Measurements from ENCODE around the gene CABLES2.

CABLES2 gene

DNA sequence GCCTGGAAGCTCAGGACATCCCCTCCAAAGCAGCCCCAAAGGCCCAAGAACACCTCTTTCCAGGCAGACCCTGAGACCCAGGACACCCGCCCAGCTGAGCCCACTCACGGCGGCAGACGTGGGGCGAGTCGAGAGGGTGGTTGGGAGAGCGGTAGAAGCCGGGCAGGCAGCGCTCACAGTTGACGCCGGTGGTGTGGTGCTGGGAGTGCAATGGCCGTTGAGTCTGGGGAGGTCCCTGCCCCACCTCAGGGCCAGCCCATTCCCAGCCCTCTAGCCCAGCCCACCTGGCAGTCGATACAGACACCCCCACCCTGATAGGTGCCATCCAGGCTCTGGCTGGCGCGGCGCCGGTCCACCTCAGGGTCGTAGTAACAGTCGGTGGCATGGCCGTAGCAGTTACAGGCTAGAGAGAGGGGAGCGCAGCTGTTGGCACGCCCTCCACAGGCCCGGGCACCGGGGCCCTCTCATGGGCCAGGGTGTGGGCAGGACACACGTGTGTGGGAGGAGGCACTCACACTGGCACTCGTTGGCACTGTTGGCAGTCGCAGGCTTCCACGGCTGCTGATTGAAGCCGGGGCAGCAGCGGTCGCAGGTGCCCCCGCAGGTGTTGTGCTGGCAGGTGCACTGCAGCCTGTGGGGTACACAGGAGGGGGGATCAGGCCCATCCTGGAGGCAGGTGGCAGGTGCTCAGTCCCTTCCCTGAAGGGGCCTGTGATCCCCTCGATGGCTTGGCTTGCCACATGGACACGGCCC is 60.5 kb downstream of the CABLES2 start:
- DNase-seq (ENCODE audit: low spot score) = no peak

DNA sequence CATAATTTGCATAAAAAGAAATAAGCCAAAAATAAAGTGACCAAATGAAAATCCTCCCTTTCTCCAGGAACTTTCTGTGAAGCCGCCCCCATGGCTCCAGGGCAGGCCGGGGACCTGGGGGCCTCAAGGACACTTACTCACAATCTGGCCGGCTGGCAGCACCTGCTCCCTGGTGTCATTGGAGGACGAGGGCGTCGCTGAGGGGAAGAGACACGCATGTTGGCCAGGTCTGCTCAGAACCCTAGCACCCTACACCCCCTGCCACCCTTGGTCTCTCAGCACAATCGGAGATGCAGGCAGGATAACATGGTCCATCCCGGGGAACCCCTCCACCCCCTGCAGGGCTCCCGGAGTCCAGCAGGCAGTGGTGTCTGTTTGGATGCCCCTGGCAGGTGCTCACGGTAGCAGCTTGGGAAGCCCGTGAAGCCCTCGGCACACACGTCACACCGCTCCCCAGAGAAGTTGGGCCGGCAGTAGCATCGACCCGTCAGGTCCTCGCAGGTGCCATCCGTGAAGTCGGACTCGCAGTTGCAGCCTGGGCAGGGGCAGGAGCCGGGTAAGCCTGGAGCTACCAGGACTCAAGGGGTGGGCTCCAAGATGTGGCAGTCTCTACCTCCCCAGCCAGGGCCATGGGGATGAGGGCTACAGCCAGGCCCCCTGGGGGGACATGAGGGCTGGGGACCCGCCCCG is 61.3 kb downstream of the CABLES2 start:
- DNase-seq (ENCODE audit: low spot score) = no peak

DNA sequence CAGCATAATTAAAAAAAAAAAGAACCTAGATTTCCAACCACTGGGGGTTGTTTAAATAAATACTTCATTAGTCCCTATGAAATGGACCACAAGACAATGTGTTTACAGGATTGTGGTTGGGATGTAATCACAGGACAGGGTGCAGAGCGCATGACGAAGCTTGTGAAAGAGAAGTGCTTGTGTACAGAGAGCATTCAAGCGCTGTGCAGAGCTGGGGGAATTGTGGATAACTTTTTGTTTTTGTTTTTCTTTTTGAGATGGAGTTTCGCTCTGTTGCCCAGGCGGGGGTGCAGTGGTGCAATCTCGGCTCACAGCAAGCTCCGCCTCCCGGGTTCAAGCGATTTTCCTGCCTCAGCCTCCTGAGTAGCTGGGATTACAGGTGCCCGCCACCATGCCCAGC is 62.3 kb downstream of the CABLES2 start:
- DNase-seq (ENCODE audit: low spot score) = no peak

DNA sequence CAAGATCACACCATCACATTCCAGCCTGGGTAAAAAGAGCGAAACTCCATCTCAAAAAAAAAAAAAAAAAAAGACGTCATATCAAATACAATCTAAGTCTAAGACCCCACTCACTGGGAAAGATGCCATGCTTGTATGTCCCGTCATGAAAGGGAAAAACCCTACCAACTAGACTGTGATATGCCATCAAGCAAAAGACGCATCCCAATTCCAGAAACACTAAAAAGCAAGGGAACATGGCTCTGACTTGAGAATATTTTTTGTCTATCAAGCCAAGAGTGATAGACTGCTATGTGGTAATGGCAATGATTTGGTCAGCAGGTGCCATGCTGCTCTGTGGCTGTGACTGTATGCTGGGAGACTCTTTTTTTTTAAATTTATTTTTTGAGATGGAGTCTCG is 63.0 kb downstream of the CABLES2 start:
- DNase-seq (ENCODE audit: low spot score) = no peak

DNA sequence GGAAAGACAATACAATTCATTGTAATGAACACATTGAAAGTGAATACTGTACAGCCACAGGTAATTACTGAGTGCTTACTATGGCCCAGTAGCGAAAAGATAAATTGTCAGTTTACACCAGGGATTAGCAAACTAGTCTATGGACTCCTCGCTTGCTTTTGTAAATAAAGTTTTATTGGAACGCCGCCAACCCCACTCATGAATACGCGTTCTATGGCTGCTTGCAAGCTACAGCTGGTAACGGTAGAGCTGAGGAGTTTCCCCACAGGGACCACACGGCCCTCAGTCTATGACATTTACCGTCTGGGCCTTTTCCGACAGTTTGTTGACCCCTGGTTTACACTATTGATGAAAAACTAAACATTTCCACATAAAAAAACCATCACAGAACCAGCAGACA is 64.2 kb downstream of the CABLES2 start:
- DNase-seq (ENCODE audit: low spot score) = no peak

DNA sequence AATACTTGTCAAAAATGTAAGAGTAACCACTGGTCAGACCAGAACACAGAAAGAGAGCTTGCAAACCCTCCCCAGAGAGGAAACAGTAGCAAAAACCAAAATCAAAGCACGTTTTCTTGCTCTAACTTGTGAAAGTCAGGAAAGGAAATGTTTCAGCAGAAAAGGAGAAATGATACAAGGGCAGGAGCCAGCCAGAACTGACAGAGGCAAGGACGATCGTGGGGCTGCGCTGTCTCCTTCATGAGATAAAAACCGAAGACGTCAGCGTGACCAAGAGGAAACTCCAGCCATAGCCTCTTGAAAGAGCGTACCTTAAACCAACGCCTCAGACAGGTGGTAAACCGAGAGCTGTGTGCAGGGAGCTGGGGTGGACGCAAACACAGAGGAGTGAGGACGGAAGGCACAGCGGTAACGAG is 67.4 kb downstream of the CABLES2 start:
- DNase-seq (ENCODE audit: low spot score) = no peak
